K562 (cell line): ENCODE data around the gene CTCFL. TPM values are rescaled to one million over a fixed set of nuclear protein-coding genes. Genes with fewer than 3 reads are reported as not detected.

Experiments
- JUND ChIP-seq, 2 experiments: IDR thresholded peaks; 2 replicates in 1 of 2; 3 replicates in 1 of 2; pipeline ENCODE4 v1.6.1; 2011; ENCODE audit warnings: borderline replicate concordance in 2 of 2, low read depth in 2 of 2, low read length in 2 of 2, improper control_type of control experiment in 1 of 2, missing biosample characterization in 1 of 2, missing genetic modification characterization in 1 of 2, missing genetic modification reagents in 1 of 2
- SMARCA4 ChIP-seq: fragments of 450-650 bp; IDR thresholded peaks from 2 replicates; pipeline ENCODE4 v1.6.1; 2016
- polyA plus RNA-seq, 8 experiments: library from polyadenylated mRNA; depleted of rRNA in 4 of 8; stranded (reverse) in 5 of 8; unstranded in 3 of 8; fragments of >200 nt; fragmentation: Nextera tagmentation in 2 of 8; fragmentation: Illumina TruSeq in 1 of 8; extraction: Ambion mirVana in 2 of 8; extraction: Trizol in 1 of 8; gene quantifications; 2 replicates each; pipeline versions ENCODE4 v1.2.1 to v1.2.3, GENCODE V29; 2011 to 2014; ENCODE audit warnings: inconsistent platforms in 1 of 8, missing spikeins in 1 of 8
- total RNA-seq, 7 experiments: library from RNA; depleted of rRNA in 6 of 7; stranded (reverse); fragments of >200 nt in 6 of 7; fragmentation: Illumina TruSeq in 2 of 7; extraction: Trizol in 2 of 7; gene quantifications; 2 replicates each; pipeline versions ENCODE4 v1.2.1 to v1.2.3, GENCODE V29; 2011 to 2021; ENCODE audit warnings: low replicate concordance in 1 of 7
- TF ChIP-seq, protein P1 (sequence below): fragments of 450-650 bp; IDR thresholded peaks from 2 replicates; pipeline ENCODE4 v1.6.1; 2017; ENCODE audit warnings: antibody characterized with exemption, mild to moderate bottlenecking
- TF ChIP-seq, protein P2 (sequence below): fragments of 450-650 bp; IDR thresholded peaks from 2 replicates; pipeline ENCODE4 v1.6.1; 2016; ENCODE audit warnings: mild to moderate bottlenecking, moderate library complexity

Gene CTCFL
- total and polyA plus RNA-seq, 9 of the 15 experiments (the other 6 are each of a cell fraction or from before 2014, with no cell fraction given) = 42.4 to 188 (median 111) TPM

DNA sequence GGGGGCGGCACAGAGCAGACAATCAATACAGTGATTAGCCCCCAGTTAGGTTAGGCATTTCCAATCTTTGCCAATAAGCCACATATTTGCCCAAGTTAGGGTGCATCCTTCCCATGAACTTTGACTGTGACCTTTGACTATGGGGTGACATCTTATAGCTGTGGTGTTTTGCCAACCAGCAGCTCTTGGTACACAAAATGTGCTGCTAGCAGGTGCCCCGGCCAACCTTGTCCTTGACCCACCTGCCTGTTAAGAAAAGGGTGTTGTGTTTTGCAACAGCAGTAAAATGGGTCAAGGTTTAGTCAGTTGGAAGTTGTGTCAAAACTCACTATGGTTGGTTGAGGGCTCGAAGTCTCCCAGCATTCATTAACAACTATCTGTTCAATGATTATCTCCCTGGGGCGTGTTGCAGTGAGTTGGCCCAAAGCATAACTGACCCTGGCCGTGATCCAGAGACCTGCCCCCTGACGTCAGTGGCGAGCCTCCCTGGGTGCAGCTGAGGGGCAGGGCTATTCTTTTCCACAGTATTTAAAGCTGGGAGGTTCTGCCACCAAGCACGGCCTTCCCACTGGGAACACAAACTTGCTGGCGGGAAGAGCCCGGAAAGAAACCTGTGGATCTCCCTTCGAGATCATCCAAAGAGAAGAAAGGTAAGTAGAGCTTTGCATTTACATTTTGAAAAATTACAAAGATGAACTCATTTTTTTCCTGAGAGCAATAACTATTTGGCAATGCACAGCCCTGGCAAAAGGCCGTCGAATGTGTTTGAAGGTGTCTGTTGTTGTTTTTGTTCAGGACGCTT lies 35.8 kb upstream of the CTCFL start, which contains the start of gene PCK1 (continued):
- TF ChIP-seq, protein P1, sequence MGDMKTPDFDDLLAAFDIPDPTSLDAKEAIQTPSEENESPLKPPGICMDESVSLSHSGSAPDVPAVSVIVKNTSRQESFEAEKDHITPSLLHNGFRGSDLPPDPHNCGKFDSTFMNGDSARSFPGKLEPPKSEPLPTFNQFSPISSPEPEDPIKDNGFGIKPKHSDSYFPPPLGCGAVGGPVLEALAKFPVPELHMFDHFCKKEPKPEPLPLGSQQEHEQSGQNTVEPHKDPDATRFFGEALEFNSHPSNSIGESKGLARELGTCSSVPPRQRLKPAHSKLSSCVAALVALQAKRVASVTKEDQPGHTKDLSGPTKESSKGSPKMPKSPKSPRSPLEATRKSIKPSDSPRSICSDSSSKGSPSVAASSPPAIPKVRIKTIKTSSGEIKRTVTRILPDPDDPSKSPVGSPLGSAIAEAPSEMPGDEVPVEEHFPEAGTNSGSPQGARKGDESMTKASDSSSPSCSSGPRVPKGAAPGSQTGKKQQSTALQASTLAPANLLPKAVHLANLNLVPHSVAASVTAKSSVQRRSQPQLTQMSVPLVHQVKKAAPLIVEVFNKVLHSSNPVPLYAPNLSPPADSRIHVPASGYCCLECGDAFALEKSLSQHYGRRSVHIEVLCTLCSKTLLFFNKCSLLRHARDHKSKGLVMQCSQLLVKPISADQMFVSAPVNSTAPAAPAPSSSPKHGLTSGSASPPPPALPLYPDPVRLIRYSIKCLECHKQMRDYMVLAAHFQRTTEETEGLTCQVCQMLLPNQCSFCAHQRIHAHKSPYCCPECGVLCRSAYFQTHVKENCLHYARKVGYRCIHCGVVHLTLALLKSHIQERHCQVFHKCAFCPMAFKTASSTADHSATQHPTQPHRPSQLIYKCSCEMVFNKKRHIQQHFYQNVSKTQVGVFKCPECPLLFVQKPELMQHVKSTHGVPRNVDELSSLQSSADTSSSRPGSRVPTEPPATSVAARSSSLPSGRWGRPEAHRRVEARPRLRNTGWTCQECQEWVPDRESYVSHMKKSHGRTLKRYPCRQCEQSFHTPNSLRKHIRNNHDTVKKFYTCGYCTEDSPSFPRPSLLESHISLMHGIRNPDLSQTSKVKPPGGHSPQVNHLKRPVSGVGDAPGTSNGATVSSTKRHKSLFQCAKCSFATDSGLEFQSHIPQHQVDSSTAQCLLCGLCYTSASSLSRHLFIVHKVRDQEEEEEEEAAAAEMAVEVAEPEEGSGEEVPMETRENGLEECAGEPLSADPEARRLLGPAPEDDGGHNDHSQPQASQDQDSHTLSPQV = peak; percentile 89
- TF ChIP-seq, protein P2, sequence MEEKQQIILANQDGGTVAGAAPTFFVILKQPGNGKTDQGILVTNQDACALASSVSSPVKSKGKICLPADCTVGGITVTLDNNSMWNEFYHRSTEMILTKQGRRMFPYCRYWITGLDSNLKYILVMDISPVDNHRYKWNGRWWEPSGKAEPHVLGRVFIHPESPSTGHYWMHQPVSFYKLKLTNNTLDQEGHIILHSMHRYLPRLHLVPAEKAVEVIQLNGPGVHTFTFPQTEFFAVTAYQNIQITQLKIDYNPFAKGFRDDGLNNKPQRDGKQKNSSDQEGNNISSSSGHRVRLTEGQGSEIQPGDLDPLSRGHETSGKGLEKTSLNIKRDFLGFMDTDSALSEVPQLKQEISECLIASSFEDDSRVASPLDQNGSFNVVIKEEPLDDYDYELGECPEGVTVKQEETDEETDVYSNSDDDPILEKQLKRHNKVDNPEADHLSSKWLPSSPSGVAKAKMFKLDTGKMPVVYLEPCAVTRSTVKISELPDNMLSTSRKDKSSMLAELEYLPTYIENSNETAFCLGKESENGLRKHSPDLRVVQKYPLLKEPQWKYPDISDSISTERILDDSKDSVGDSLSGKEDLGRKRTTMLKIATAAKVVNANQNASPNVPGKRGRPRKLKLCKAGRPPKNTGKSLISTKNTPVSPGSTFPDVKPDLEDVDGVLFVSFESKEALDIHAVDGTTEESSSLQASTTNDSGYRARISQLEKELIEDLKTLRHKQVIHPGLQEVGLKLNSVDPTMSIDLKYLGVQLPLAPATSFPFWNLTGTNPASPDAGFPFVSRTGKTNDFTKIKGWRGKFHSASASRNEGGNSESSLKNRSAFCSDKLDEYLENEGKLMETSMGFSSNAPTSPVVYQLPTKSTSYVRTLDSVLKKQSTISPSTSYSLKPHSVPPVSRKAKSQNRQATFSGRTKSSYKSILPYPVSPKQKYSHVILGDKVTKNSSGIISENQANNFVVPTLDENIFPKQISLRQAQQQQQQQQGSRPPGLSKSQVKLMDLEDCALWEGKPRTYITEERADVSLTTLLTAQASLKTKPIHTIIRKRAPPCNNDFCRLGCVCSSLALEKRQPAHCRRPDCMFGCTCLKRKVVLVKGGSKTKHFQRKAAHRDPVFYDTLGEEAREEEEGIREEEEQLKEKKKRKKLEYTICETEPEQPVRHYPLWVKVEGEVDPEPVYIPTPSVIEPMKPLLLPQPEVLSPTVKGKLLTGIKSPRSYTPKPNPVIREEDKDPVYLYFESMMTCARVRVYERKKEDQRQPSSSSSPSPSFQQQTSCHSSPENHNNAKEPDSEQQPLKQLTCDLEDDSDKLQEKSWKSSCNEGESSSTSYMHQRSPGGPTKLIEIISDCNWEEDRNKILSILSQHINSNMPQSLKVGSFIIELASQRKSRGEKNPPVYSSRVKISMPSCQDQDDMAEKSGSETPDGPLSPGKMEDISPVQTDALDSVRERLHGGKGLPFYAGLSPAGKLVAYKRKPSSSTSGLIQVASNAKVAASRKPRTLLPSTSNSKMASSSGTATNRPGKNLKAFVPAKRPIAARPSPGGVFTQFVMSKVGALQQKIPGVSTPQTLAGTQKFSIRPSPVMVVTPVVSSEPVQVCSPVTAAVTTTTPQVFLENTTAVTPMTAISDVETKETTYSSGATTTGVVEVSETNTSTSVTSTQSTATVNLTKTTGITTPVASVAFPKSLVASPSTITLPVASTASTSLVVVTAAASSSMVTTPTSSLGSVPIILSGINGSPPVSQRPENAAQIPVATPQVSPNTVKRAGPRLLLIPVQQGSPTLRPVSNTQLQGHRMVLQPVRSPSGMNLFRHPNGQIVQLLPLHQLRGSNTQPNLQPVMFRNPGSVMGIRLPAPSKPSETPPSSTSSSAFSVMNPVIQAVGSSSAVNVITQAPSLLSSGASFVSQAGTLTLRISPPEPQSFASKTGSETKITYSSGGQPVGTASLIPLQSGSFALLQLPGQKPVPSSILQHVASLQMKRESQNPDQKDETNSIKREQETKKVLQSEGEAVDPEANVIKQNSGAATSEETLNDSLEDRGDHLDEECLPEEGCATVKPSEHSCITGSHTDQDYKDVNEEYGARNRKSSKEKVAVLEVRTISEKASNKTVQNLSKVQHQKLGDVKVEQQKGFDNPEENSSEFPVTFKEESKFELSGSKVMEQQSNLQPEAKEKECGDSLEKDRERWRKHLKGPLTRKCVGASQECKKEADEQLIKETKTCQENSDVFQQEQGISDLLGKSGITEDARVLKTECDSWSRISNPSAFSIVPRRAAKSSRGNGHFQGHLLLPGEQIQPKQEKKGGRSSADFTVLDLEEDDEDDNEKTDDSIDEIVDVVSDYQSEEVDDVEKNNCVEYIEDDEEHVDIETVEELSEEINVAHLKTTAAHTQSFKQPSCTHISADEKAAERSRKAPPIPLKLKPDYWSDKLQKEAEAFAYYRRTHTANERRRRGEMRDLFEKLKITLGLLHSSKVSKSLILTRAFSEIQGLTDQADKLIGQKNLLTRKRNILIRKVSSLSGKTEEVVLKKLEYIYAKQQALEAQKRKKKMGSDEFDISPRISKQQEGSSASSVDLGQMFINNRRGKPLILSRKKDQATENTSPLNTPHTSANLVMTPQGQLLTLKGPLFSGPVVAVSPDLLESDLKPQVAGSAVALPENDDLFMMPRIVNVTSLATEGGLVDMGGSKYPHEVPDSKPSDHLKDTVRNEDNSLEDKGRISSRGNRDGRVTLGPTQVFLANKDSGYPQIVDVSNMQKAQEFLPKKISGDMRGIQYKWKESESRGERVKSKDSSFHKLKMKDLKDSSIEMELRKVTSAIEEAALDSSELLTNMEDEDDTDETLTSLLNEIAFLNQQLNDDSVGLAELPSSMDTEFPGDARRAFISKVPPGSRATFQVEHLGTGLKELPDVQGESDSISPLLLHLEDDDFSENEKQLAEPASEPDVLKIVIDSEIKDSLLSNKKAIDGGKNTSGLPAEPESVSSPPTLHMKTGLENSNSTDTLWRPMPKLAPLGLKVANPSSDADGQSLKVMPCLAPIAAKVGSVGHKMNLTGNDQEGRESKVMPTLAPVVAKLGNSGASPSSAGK = peak; percentile 59
- TF ChIP-seq SMARCA4 = peak; percentile 74
- peak; percentile 84 for TF ChIP-seq JUND (IDR thresholded peaks at IDR 0.05; ENCODE audit: borderline replicate concordance, low read depth, low read length)
- peak; percentile 85; the same call in 2 of the 3 replicates for TF ChIP-seq JUND (tag; IDR thresholded peaks at IDR 0.05; ENCODE audit: borderline replicate concordance, low read depth, low read length)
